GM18517 (cell line): ENCODE results near the gene MRC2.
"Not testable (repeated sequence)": the region's sequence is repeated elsewhere in the genome, so short reads cannot be mapped to it uniquely, and the experiment has no call there.

Experiments
- ATAC-seq: cut with Tn5 transposase; IDR thresholded peaks from one replicate; pipeline ENCODE4 v1.9.1; 2021; ENCODE audit warnings: mild to moderate bottlenecking, moderate library complexity; ENCODE audit not compliant: unreplicated experiment

Gene MRC2

GRCh38 chr17:62698459-62698858, 71.0 kb downstream of the MRC2 start:
- ATAC-seq = not testable (repeated sequence)

- ATAC-seq = no peak
Measured at GRCh38 chr17:62700964-62701705, 73.7 kb downstream of the MRC2 start.

GRCh38 chr17:62701706-62702085, 74.2 kb downstream of the MRC2 start:
- no peak for ATAC-seq

GRCh38 chr17:62702746-62703260, 75.3 kb downstream of the MRC2 start:
- ATAC-seq = no peak

GRCh38 chr17:62703261-62703775, 75.8 kb downstream of the MRC2 start:
- ATAC-seq = no peak

- ATAC-seq = no peak
Measured at GRCh38 chr17:62703776-62704380, 76.4 kb downstream of the MRC2 start.

GRCh38 chr17:62704381-62704971, 77.0 kb downstream of the MRC2 start:
- no peak for ATAC-seq

GRCh38 chr17:62705156-62705777, 77.8 kb downstream of the MRC2 start:
- ATAC-seq = no peak

- no peak for ATAC-seq
Measured at GRCh38 chr17:62705778-62706597, 78.5 kb downstream of the MRC2 start.

GRCh38 chr17:62706598-62707424, 79.3 kb downstream of the MRC2 start:
- no peak for ATAC-seq

GRCh38 chr17:62707425-62707739, 79.9 kb downstream of the MRC2 start:
- no peak for ATAC-seq

GRCh38 chr17:62708587-62708986, 81.1 kb downstream of the MRC2 start:
- no peak for ATAC-seq

- no peak for ATAC-seq
Measured at GRCh38 chr17:62712171-62712581, 84.7 kb downstream of the MRC2 start.

GRCh38 chr17:62713086-62713881, 85.8 kb downstream of the MRC2 start:
- ATAC-seq = no peak

GRCh38 chr17:62714016-62714777, 86.7 kb downstream of the MRC2 start:
- no peak for ATAC-seq

GRCh38 chr17:62715882-62716390, 88.5 kb downstream of the MRC2 start:
- ATAC-seq = no peak

- no peak for ATAC-seq
Measured at GRCh38 chr17:62716834-62717588, 89.5 kb downstream of the MRC2 start.

GRCh38 chr17:62717589-62717855, 90.1 kb downstream of the MRC2 start:
- ATAC-seq = no peak
